NCI-H1694 (cell line): ENCODE measurements around the gene PRAMEF33.
"Not testable (repeated sequence)": the region's sequence is repeated elsewhere in the genome, so short reads cannot be mapped to it uniquely, and the experiment has no call there.

ENCODE experiments used
- DNase-seq: peaks from one replicate; lab custom pipeline; 2025; lab: John Stamatoyannopoulos, UW

The PRAMEF33 gene

DNA sequence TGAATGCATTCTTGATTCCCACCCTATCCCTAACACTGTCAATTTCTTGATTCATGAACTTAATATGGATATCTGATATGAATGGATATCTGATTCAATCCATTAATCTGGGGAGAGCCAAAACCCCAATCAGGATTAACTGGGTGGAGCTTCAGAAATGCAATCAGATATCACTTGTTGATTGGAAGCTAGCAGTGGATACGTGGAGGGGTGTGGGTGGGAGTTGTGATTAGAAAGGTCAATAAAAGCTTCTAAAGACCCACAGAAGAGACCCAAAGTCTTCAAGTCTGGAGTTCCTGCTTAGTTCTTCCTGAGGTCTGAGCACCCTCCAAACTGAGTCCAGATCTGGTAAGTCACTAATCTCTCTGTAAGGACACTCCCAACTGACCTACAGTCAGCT is at the start of gene PRAMEF33:
Gene PRAMEF33 (plus strand): TSS at position 301 of the 400 bp plus-strand sequence. CDS start 2,416 bp downstream, outside the sequence.
- not testable (repeated sequence) for DNase-seq

DNA sequence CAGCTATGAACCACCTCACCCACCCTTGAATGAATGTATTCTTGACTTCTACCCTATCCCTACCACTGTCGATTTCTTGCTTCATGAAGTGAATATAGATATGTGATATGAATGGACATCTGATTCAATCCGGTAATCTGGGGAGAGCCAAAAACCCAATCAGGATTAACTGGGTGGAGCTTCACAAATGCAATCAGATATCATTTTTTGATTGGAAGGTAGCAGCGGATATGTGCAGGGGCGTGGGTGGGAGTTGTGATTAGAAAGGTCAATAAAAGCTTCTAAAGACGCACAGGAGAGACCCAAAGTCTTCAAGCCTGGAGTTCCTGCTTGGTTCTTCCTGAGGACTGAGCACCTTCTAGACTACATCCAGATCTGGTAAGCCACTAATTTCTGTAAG is 49.4 kb upstream of the PRAMEF33 start, which contains the start of gene PRAMEF5:
Gene PRAMEF5 (plus strand): TSS at position 301 of the 400 bp plus-strand sequence. CDS start 5,071 bp downstream, outside the sequence.
- DNase-seq = not testable (repeated sequence)

GRCh38 chr1:13265124-13265523 is 38.2 kb upstream of the PRAMEF33 start:
- DNase-seq = not testable (repeated sequence)

GRCh38 chr1:13277016-13277415 is 26.3 kb upstream of the PRAMEF33 start:
- DNase-seq = not testable (repeated sequence)

DNA sequence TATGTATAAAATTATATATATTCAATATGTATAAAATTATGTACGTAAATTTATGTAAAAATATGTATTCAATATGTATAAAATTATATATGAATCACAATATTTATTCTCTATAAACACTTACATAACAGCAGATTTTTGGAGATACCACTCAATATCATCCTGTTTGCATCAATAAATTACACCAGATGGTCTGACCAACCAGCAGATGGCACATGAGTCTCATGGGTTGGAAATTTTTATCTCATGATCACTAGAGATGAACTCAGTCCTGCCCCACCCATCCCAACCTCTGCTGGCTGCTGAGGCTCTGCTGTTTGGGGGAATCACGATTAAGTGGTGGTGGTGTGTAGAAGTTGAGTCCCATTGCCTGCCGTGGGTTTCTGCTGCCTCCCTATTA is 23.7 kb upstream of the PRAMEF33 start:
- DNase-seq = not testable (repeated sequence)

- DNase-seq = not testable (repeated sequence)
Observed at GRCh38 chr1:13285037-13285436, 18.3 kb upstream of the PRAMEF33 start, which contains the start of gene PRAMEF8. Gene PRAMEF8, minus strand, starts transcription at chr1:13285137. Its CDS starts 1,046 bp downstream, at chr1:13284091.

DNA sequence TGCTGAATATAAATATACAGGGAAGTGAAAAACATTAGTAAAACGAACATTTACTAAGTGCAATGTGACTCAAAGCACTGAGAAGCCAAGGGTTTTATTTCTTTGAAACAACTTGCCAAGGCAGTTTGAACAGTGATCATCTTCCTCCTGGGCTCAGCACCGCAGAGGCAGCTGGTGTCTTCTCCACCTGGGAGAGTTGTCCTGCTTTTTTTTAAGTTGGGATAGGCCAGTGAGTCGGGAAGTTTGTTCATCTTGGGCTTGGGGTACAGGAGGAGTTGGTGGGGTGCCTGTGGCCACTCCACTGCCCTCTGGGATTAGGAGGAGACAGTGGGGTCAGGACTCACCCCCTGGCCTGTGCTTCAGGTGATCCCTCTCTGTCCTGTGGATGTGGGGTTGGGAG is 14.3 kb upstream of the PRAMEF33 start:
- not testable (repeated sequence) for DNase-seq

- DNase-seq = not testable (repeated sequence)
Observed at GRCh38 chr1:13297216-13297931, 6.0 kb upstream of the PRAMEF33 start.

- DNase-seq = not testable (repeated sequence)
Observed at GRCh38 chr1:13298699-13299098, 4.6 kb upstream of the PRAMEF33 start.

DNA sequence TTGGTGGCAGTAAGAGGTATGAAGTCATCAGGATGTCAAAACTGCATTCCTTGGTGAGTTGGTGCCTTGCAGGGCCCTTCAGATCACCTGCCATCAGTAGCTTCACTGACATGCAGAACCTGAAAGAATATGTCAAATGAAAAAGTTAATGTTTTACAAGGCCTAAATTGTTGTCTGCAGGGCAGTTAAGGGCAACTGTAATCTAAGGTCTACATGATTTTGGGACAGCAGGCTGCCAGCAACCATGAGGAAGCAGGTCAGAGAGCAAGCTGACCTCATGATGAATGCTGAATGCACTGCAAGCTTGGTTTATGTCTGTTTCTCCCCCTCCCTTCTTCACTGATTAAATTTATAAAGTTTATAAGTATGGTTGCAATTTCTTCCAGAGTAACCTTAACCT is 1.1 kb upstream of the PRAMEF33 start:
- DNase-seq = not testable (repeated sequence)

DNA sequence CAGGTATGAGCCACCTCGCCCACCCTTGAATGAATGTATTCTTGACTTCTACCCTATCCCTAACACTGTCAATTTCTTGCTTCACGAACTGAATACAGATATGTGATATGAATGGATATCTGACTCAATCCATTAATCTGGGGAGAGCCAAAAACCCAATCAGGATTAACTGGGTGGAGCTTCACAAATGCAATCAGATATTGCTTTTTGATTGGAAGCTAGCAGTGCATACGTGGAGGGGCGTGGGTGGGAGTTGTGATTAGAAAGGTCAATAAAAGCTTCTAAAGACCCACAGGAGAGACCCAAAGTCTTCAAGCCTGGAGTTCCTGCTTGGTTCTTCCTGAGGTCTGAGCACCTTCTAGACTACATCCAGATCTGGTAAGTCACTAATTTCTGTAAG is 11.9 kb downstream of the PRAMEF33 start, which contains the start of gene PRAMEF15:
Gene PRAMEF15 (plus strand): TSS at position 301 of the 400 bp plus-strand sequence. CDS start 2,827 bp downstream, outside the sequence.
- DNase-seq = not testable (repeated sequence)

DNA sequence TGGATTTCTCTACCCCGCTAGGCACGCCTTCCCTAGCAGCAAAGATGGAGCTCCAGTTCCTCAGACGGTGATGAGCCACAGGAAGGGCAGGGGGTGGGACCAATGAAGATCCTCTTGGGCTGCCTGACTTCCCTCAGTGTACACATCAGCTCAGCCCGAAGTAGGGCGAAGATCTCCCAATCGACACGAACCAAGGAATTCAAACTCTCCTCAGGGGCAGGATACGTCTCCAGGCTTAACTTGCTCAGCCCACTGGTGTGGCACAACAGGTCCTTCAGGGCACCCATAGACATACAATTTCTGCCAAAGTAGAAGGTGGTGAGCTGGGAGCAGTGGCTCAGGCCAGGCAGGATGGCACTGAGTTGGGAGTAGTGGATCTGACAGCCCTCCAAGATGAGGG is 39.2 kb downstream of the PRAMEF33 start:
- not testable (repeated sequence) for DNase-seq

GRCh38 chr1:13347034-13347433 is 43.7 kb downstream of the PRAMEF33 start, which contains the start of gene PRAMEF14:
Gene PRAMEF14, minus strand, starts transcription at chr1:13347134. Its CDS starts 1,820 bp downstream, at chr1:13345314.
- not testable (repeated sequence) for DNase-seq

- DNase-seq = not testable (repeated sequence)
Observed at GRCh38 chr1:13353476-13353875, 50.1 kb downstream of the PRAMEF33 start.

- DNase-seq = not testable (repeated sequence)
Observed at GRCh38 chr1:13354475-13354874, 51.1 kb downstream of the PRAMEF33 start.

DNA sequence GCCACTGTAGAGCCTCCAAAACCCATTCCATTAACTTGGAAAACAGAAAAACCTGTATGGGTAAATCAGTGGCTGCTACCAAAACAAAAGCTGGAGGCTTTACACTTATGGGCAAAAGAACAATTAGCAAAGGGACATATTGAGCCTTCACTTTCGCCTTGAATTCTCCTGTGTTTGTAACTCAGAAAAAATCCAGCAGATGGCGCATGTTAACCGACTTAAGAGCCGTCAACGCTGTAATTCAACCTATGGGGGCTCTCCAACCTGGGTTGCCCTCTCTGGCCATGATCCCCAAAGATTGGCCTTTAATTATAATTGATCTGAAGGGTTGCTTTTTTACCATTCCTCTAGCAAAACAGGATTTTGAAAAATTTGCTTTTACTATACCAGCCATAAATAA is 53.4 kb downstream of the PRAMEF33 start:
- DNase-seq = peak; percentile 40
